ENCODE results near the gene RTKN.

- TF ChIP-seq CTCF (IDR thresholded peaks at IDR 0.05) (no peak), POLR2A (IDR thresholded peaks at IDR 0.05) (no peak)
Measured at GRCh38 chr2:74417197-74417596, 24.5 kb downstream of the RTKN start.

Measured in lower leg skin (tissue), 3 donors.